HG03066 (cell line): Measurements from ENCODE around the gene EPB41.
A peak's percentile ranks its signal among the peaks of the same experiment; 100 is the strongest.
"Not testable (repeated sequence)": the region's sequence is repeated elsewhere in the genome, so short reads cannot be mapped to it uniquely, and the experiment has no call there.

Experiments used
- ATAC-seq: cut with Tn5 transposase; IDR thresholded peaks from one replicate; pipeline ENCODE4 v1.9.1; 2021; ENCODE audit warnings: low read depth; ENCODE audit not compliant: unreplicated experiment

The EPB41 gene

GRCh38 chr1:28914228-28915030 lies at the start of gene EPB41:
Gene EPB41 (plus strand): TSS chr1:28914569. CDS start chr1:28987438, 72,869 bp downstream.
- ATAC-seq, result peak; percentile 80

GRCh38 chr1:28864695-28865094 lies 49.7 kb upstream of the EPB41 start:
- ATAC-seq, result no peak

- ATAC-seq, result no peak
These were observed 48.2 kb upstream of the EPB41 start for GRCh38 chr1:28865997-28866650.

- no peak for ATAC-seq
These were observed 46.5 kb upstream of the EPB41 start for GRCh38 chr1:28867850-28868249.

GRCh38 chr1:28869952-28870351 lies 44.4 kb upstream of the EPB41 start:
- ATAC-seq, result no peak

- no peak for ATAC-seq
These were observed 42.6 kb upstream of the EPB41 start for GRCh38 chr1:28871631-28872401.

- not testable (repeated sequence) for ATAC-seq
These were observed 39.2 kb upstream of the EPB41 start for GRCh38 chr1:28875134-28875533.

- no peak for ATAC-seq
These were observed 37.1 kb upstream of the EPB41 start for GRCh38 chr1:28877132-28877781.

- ATAC-seq, result no peak
These were observed 35.6 kb upstream of the EPB41 start for GRCh38 chr1:28878796-28879195.

- ATAC-seq, result no peak
These were observed 32.2 kb upstream of the EPB41 start for GRCh38 chr1:28882009-28882628.

- ATAC-seq, result no peak
These were observed 31.1 kb upstream of the EPB41 start for GRCh38 chr1:28883242-28883616.

- no peak for ATAC-seq
These were observed 28.9 kb upstream of the EPB41 start for GRCh38 chr1:28885472-28885877.

GRCh38 chr1:28885977-28886730 lies 28.2 kb upstream of the EPB41 start:
- ATAC-seq, result no peak

- ATAC-seq, result peak; percentile 57
These were observed 27.5 kb upstream of the EPB41 start for GRCh38 chr1:28886731-28887418.

GRCh38 chr1:28887419-28887834 lies 26.9 kb upstream of the EPB41 start:
- peak; percentile 18 for ATAC-seq

- no peak for ATAC-seq
These were observed 26.3 kb upstream of the EPB41 start for GRCh38 chr1:28887835-28888682.

GRCh38 chr1:28888915-28889314 lies 25.5 kb upstream of the EPB41 start:
- no peak for ATAC-seq

GRCh38 chr1:28889357-28889756 lies 25.0 kb upstream of the EPB41 start:
- ATAC-seq, result no peak
